GM12878 (cell line): ENCODE data around the gene SYNJ2. TPM values are rescaled to one million over a fixed set of nuclear protein-coding genes. Genes with fewer than 3 reads are reported as not detected.

ENCODE experiments used
- ATF2 ChIP-seq: IDR thresholded peaks from 2 replicates; pipeline ENCODE4 v1.6.1; 2012; ENCODE audit warnings: low read length, inconsistent platforms
- BHLHE40 ChIP-seq, 2 experiments: fragments of 450-650 bp in 1 of 2; IDR thresholded peaks; 2 replicates each; pipeline ENCODE4 v1.6.1; 2011 to 2017; ENCODE audit warnings: low read depth in 2 of 2, borderline replicate concordance in 1 of 2, improper control_type of control experiment in 1 of 2, low read length in 1 of 2, mild to moderate bottlenecking in 1 of 2
- CHD2 ChIP-seq: IDR thresholded peaks from 2 replicates; pipeline ENCODE4 v1.6.1; 2011; ENCODE audit warnings: low read depth, low read length, improper control_type of control experiment, borderline replicate concordance
- E2F8 ChIP-seq: fragments of 450-650 bp; IDR thresholded peaks from 2 replicates; pipeline ENCODE4 v1.6.1; 2018; ENCODE audit warnings: mild to moderate bottlenecking, low read depth, moderate library complexity; ENCODE audit not compliant: partially characterized antibody
- ESRRA ChIP-seq: IDR thresholded peaks from 2 replicates; pipeline ENCODE4 v1.6.1; 2012; ENCODE audit warnings: mild to moderate bottlenecking, low read length, improper control_type of control experiment
- FOXM1 ChIP-seq: IDR thresholded peaks from 2 replicates; pipeline ENCODE4 v1.6.1; 2012; ENCODE audit warnings: low read depth, mild to moderate bottlenecking, inconsistent platforms, low read length, moderate library complexity
- GATAD2B ChIP-seq: fragments of 450-650 bp; conservative IDR thresholded peaks from 2 replicates; pipeline ENCODE4 v1.6.1; 2017; ENCODE audit warnings: low read depth, mild to moderate bottlenecking, moderate library complexity
- HDAC2 ChIP-seq: fragments of 200-600 bp; sonication (generic); IDR thresholded peaks from 2 replicates; pipeline ENCODE4 v1.6.1; 2017
- HDGF ChIP-seq: fragments of 450-650 bp; IDR thresholded peaks from 2 replicates; pipeline ENCODE4 v1.6.1; 2016; ENCODE audit warnings: antibody characterized with exemption
- IKZF2 ChIP-seq, 2 experiments: fragments of 450-650 bp; IDR thresholded peaks; 2 replicates each; pipeline ENCODE4 v1.6.1; 2017; ENCODE audit warnings: mild to moderate bottlenecking in 2 of 2, moderate library complexity in 2 of 2
- KAT2A ChIP-seq: conservative IDR thresholded peaks from 2 replicates; pipeline ENCODE4 v1.6.1; 2011; ENCODE audit warnings: low read depth, low read length; ENCODE audit not compliant: control insufficient read depth
- KDM1A ChIP-seq: fragments of 200-600 bp; sonication (generic); IDR thresholded peaks from 2 replicates; pipeline ENCODE4 v1.6.1; 2016; ENCODE audit warnings: borderline replicate concordance
- LARP7 ChIP-seq: fragments of 450-650 bp; IDR thresholded peaks from 2 replicates; pipeline ENCODE4 v1.6.1; 2017; ENCODE audit warnings: mild to moderate bottlenecking
- NFIC ChIP-seq: IDR thresholded peaks from 2 replicates; pipeline ENCODE4 v1.6.1; 2012; ENCODE audit warnings: low read depth, mild to moderate bottlenecking, inconsistent platforms, low read length, moderate library complexity
- POLR2A ChIP-seq: IDR thresholded peaks from 2 replicates; pipeline ENCODE4 v1.6.1; 2011; ENCODE audit warnings: low read depth, mild to moderate bottlenecking, low read length
- RAD21 ChIP-seq: IDR thresholded peaks from 2 replicates; pipeline ENCODE4 v1.6.1; 2011; ENCODE audit warnings: mild to moderate bottlenecking, low read depth, low read length, moderate library complexity; ENCODE audit not compliant: insufficient read depth
- RAD51 ChIP-seq: fragments of 450-650 bp; IDR thresholded peaks from 2 replicates; pipeline ENCODE4 v1.6.1; 2016; ENCODE audit warnings: moderate library complexity, mild to moderate bottlenecking, inconsistent platforms
- RBBP5 ChIP-seq: fragments of 200-600 bp; sonication (generic); conservative IDR thresholded peaks from 2 replicates; pipeline ENCODE4 v1.6.1; 2016
- STAT1 ChIP-seq: fragments of 450-650 bp; conservative IDR thresholded peaks from 2 replicates; pipeline ENCODE4 v1.6.1; 2014; ENCODE audit warnings: antibody characterized with exemption, mild to moderate bottlenecking
- TCF7 ChIP-seq: IDR thresholded peaks from 2 replicates; pipeline ENCODE4 v1.6.1; 2014; ENCODE audit warnings: antibody characterized with exemption, borderline replicate concordance
- ZBED1 ChIP-seq: IDR thresholded peaks from 2 replicates; pipeline ENCODE4 v1.6.1; 2016; ENCODE audit warnings: borderline replicate concordance
- polyA plus RNA-seq, 11 experiments: library from polyadenylated mRNA; depleted of rRNA in 4 of 11; unstranded in 6 of 11; stranded (reverse) in 5 of 11; fragments of >200 nt; fragmentation: Nextera tagmentation in 4 of 11; fragmentation: Illumina TruSeq in 1 of 11; extraction: Ambion mirVana in 4 of 11; extraction: Trizol in 1 of 11; gene quantifications; 1 replicate in 1 of 11; 2 replicates in 10 of 11; pipeline versions ENCODE4 v1.2.1 to v1.2.3, GENCODE V29; 2011 to 2016; ENCODE audit warnings: inconsistent platforms in 2 of 11, missing spikeins in 2 of 11, low read depth in 1 of 11
- total RNA-seq, 4 experiments: library from RNA; depleted of rRNA in 3 of 4; stranded (reverse); fragments of >200 nt in 3 of 4; fragmentation: Illumina TruSeq in 1 of 4; extraction: Trizol in 1 of 4; gene quantifications; 2 replicates each; pipeline versions ENCODE4 v1.2.1 to v1.2.3, GENCODE V29; 2013 to 2021
- TF ChIP-seq, protein P1 (sequence below): fragments of 450-650 bp; IDR thresholded peaks from 2 replicates; pipeline ENCODE4 v1.6.1; 2017; ENCODE audit warnings: mild to moderate bottlenecking, low read depth, inconsistent platforms; ENCODE audit not compliant: poor library complexity, severe bottlenecking
- TF ChIP-seq, protein P2 (sequence below): fragments of 450-650 bp; IDR thresholded peaks from 2 replicates; pipeline ENCODE4 v1.6.1; 2014; ENCODE audit warnings: mild to moderate bottlenecking

SYNJ2 gene
- total and polyA plus RNA-seq, 10 of the 15 experiments (the other 5 are each of a cell fraction or from before 2014, with no cell fraction given): 0.11 to 1.8 (median 0.57) TPM

DNA sequence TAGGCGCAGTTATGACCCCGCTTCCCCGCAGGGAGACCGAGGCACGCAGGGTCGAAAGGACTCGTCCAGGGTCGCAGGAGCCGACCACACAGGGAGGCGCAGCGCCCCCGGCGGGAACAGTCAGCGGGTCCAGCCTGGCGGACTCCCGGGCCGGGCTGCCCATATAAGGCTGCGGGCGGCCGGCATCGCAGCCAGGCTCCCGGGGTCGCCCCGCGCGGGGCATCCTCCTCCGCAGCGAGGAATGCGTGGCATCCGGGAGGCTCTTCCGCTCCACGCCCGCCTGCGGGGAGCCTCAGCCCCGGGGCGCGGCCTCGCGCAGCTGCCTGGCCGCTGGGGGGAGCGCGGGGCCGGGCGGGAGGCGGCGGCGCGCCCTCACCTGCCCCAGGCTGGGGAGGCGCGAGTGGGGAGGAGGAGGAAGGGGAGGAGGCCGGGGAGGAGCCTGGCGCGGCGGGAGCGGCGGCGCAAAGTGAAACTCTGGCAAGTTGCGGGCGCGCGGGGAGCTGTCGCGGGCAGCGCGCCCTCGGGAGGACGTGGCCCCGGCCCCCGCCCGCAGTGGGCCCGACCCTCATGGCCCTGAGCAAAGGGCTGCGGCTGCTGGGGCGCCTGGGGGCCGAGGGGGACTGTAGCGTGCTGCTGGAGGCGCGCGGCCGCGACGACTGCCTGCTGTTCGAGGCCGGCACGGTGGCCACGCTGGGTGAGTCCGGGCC, at the start of gene SYNJ2 (continued):
- TF ChIP-seq, protein P1, sequence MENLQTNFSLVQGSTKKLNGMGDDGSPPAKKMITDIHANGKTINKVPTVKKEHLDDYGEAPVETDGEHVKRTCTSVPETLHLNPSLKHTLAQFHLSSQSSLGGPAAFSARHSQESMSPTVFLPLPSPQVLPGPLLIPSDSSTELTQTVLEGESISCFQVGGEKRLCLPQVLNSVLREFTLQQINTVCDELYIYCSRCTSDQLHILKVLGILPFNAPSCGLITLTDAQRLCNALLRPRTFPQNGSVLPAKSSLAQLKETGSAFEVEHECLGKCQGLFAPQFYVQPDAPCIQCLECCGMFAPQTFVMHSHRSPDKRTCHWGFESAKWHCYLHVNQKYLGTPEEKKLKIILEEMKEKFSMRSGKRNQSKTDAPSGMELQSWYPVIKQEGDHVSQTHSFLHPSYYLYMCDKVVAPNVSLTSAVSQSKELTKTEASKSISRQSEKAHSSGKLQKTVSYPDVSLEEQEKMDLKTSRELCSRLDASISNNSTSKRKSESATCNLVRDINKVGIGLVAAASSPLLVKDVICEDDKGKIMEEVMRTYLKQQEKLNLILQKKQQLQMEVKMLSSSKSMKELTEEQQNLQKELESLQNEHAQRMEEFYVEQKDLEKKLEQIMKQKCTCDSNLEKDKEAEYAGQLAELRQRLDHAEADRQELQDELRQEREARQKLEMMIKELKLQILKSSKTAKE: no peak
- no peak for TF ChIP-seq HDAC2
- no peak for TF ChIP-seq ATF2
- TF ChIP-seq NFIC: no peak
- TF ChIP-seq KDM1A: no peak
- no peak for TF ChIP-seq RAD51
- TF ChIP-seq FOXM1: no peak
- TF ChIP-seq TCF7: no peak
- TF ChIP-seq RBBP5: no peak
- no peak for TF ChIP-seq STAT1
- TF ChIP-seq POLR2A: no peak; the same call in 1 of the 2 replicates
- no peak for TF ChIP-seq HDGF
- TF ChIP-seq, protein P2, sequence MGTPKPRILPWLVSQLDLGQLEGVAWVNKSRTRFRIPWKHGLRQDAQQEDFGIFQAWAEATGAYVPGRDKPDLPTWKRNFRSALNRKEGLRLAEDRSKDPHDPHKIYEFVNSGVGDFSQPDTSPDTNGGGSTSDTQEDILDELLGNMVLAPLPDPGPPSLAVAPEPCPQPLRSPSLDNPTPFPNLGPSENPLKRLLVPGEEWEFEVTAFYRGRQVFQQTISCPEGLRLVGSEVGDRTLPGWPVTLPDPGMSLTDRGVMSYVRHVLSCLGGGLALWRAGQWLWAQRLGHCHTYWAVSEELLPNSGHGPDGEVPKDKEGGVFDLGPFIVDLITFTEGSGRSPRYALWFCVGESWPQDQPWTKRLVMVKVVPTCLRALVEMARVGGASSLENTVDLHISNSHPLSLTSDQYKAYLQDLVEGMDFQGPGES: no peak
- peak; percentile 7 to 46; a peak in 3 of 4 replicates for TF ChIP-seq BHLHE40 (IDR thresholded peaks at IDR 0.05; ENCODE audit: borderline replicate concordance in 1 of 2, low read depth in 2 of 2, low read length in 1 of 2)
- TF ChIP-seq KAT2A: no peak
- 0 out of 2 replicates have a peak, but pooled peaks have one; percentile 49 for TF ChIP-seq LARP7
- TF ChIP-seq GATAD2B: no peak; the same call in 1 of the 2 replicates
- TF ChIP-seq IKZF2 (IDR thresholded peaks at IDR 0.05): no peak
- no peak for TF ChIP-seq ZBED1
- no peak for TF ChIP-seq CHD2
- no peak for TF ChIP-seq ESRRA
- no peak for TF ChIP-seq RAD21
- no peak for TF ChIP-seq E2F8
